ENCODE data around the gene ZNF626. TPM values are rescaled to one million over a fixed set of nuclear protein-coding genes. Genes with fewer than 3 reads are reported as not detected.

Gene ZNF626
- total RNA-seq: 4.6 and 5.5 TPM in 2 replicates

DNA sequence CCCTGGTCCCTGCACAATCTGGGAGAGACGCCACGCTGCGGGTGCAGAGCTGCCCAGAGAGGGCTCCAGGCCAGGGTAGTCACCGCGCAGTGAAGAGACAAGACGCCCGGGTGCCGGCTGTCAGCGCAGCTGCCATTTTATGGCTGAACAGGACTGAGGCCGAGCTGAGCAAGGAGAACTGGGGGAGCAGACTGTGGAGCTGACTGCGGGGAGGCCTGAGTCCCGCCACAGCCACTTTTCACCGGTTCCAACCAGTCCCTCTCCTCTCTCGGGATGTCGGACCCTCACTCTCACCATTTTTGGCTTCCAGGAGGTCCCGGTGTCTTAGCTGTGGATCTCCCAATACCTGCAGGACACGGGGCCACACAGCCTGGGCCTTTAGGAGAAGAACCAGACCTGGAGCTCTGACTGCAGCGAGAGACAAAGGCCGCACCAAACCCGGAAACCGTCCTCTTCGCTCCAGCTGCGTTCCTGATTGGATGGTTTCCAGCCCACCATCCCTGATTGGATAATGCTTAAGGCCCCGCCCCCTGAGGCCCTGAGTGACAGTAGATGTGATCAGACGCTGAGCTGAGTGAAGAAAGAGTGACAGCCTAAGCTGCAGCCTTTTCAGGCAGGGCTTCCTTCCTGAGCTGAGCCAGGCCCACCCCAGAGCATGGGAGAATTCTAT is at the start of gene ZNF626:
Gene ZNF626 (minus strand): TSS at position 422 of the 670 bp plus-strand sequence. CDS start 125 bp downstream, at position 297.

Other genes starting within 250 kb of the ZNF626 start
- gene ZNF737, start 95.8 kb downstream of the ZNF626 start, total RNA-seq: 8.7 and 9.3 TPM in 2 replicates
- gene ZNF66, start 114.7 kb upstream of the ZNF626 start, total RNA-seq: 0.51 and 3.1 TPM in 2 replicates